SH-SY5Y (cell line): ENCODE results near the gene GFM1.

Source experiments
- GATA2 ChIP-seq: IDR thresholded peaks from 2 replicates; pipeline ENCODE4 v1.6.1; 2011; ENCODE audit warnings: mild to moderate bottlenecking, low read depth, low read length
- GATA3 ChIP-seq: IDR thresholded peaks from 2 replicates; pipeline ENCODE4 v1.6.1; 2011; ENCODE audit warnings: low read depth, mild to moderate bottlenecking, low read length, moderate library complexity

GRCh38 chr3:158703566-158703965, 59.2 kb downstream of the GFM1 start:
- no peak for TF ChIP-seq GATA3
- TF ChIP-seq GATA2: no peak
